ENCODE measurements around the gene CSNK1D.

- TF ChIP-seq CTCF (IDR thresholded peaks at IDR 0.05), result no peak
- TF ChIP-seq POLR2AphosphoS5 (IDR thresholded peaks at IDR 0.05), result no peak
- TF ChIP-seq POLR2A (IDR thresholded peaks at IDR 0.05), result no peak
- no peak for TF ChIP-seq EP300 (IDR thresholded peaks at IDR 0.05)
Observed at GRCh38 chr17:82194765-82195164, 78.7 kb downstream of the CSNK1D start.

All from stomach (tissue), 4 donors.